PC-9 (cell line): Measurements from ENCODE around the gene HECTD1. TPM values are rescaled to one million over a fixed set of nuclear protein-coding genes. Genes with fewer than 3 reads are reported as not detected.

ENCODE experiments used
- BruUV-seq: library from RNA; stranded (reverse); fragments of 400-500 nt; replicated peaks from 2 replicates; lab custom pipeline; 2021; lab: Mats Ljungman, UMichigan
- CTCF ChIA-PET: fragments of 300-600 bp; sonication (Branson Sonifier 250); formaldehyde crosslinking; loops from one replicate; lab custom pipeline; 2022; ENCODE audit warnings: antibody characterized with exemption; lab: Charles Lee
- POLR2A ChIA-PET: fragments of 300-600 bp; sonication (Branson Sonifier 250); formaldehyde crosslinking; loops from one replicate; lab custom pipeline; 2022; ENCODE audit warnings: antibody characterized with exemption; ENCODE audit not compliant: unreplicated experiment; lab: Charles Lee
- DNase-seq, 2 experiments: peaks; one replicate each; pipeline versions ENCODE4 v3.0.0 to v3.0.0-alpha.2; 2015 to 2022; ENCODE audit warnings: mixed read lengths in 1 of 2
- H2AFZ ChIP-seq: fragments of 200-600 bp; sonication (generic); 2 replicates; pipeline ENCODE4 v1.8.1; 2017; ENCODE audit warnings: antibody characterized with exemption
- H3F3A ChIP-seq: fragments of 200-600 bp; sonication (generic); 2 replicates; pipeline ENCODE4 v1.8.1; 2017; ENCODE audit warnings: antibody characterized with exemption, mild to moderate bottlenecking, low read depth; ENCODE audit not compliant: insufficient read depth
- H3K27ac ChIP-seq: fragments of 200-600 bp; sonication (generic); 2 replicates; pipeline ENCODE4 v1.6.1; 2016; ENCODE audit warnings: mixed run types
- H3K27me3 ChIP-seq: fragments of 200-600 bp; sonication (generic); 2 replicates; pipeline ENCODE4 v1.6.1; 2016; ENCODE audit warnings: low read depth, mixed run types; ENCODE audit not compliant: insufficient read depth
- H3K36me3 ChIP-seq: fragments of 200-600 bp; sonication (generic); 2 replicates; pipeline ENCODE4 v1.6.1; 2016; ENCODE audit warnings: low read depth, mixed run types
- H3K4me1 ChIP-seq: fragments of 200-600 bp; sonication (generic); replicated peaks from 2 replicates; pipeline ENCODE4 v1.6.1; 2016; ENCODE audit warnings: mixed run types; ENCODE audit not compliant: insufficient read depth
- H3K4me2 ChIP-seq: fragments of 200-600 bp; sonication (generic); 2 replicates; pipeline ENCODE4 v1.6.1; 2017; ENCODE audit warnings: mixed run types
- H3K4me3 ChIP-seq: fragments of 200-600 bp; sonication (generic); 2 replicates; pipeline ENCODE4 v1.6.1; 2016; ENCODE audit warnings: mixed run types
- H3K79me2 ChIP-seq: fragments of 200-600 bp; sonication (generic); 2 replicates; pipeline ENCODE4 v1.6.1; 2017; ENCODE audit warnings: low read depth, mixed run types
- H3K9me2 ChIP-seq: fragments of 200-600 bp; sonication (generic); 2 replicates; pipeline ENCODE4 v1.8.1; 2017; ENCODE audit warnings: mild to moderate bottlenecking; ENCODE audit not compliant: insufficient read depth
- H3K9me3 ChIP-seq: fragments of 200-600 bp; sonication (generic); 2 replicates; pipeline ENCODE4 v1.8.1; 2016; ENCODE audit warnings: low read depth; ENCODE audit not compliant: insufficient read depth
- H4K20me1 ChIP-seq: fragments of 200-600 bp; sonication (generic); 2 replicates; pipeline ENCODE4 v1.8.1; 2017; ENCODE audit not compliant: insufficient read depth
- CTCF ChIP-seq: fragments of 200-600 bp; sonication (generic); conservative IDR thresholded peaks from 2 replicates; pipeline ENCODE4 v1.6.1; 2017; ENCODE audit warnings: mixed run types, antibody characterized with exemption, mild to moderate bottlenecking, moderate library complexity
- EZH2 ChIP-seq: fragments of 200-600 bp; sonication (generic); IDR thresholded peaks from 2 replicates; pipeline ENCODE4 v1.8.0; 2017; ENCODE audit warnings: antibody characterized with exemption, low read depth
- intact Hi-C: fragments of 100-400 bp; cut with micrococcal nuclease; formaldehyde crosslinking; loops from one replicate; pipeline ENCODE4 v1.10.0; 2022; ENCODE audit not compliant: unreplicated experiment
- total RNA-seq: library from RNA; stranded (reverse); gene quantifications from 2 replicates; pipeline ENCODE4 v1.2.3, GENCODE V29; 2021

The HECTD1 gene
- total RNA-seq, 1 experiment from 2014 or later, result 93.9 TPM

GRCh38 chr14:31206536-31207286 is 882 bp downstream of the HECTD1 start:
- Histone ChIP-seq H3K4me2 (peak overlapping the region; percentile 96), H3K79me2 (peaks cover 55% of the 10 kb centered on the region), H4K20me1 (peaks cover 6% of the 10 kb centered on the region; the same call in 1 of the 2 replicates), H3K36me3 (0 out of 2 replicates have a peak, but pooled peaks cover 5% of the 10 kb centered on the region), H3K9me2 (no peaks in the 10 kb centered on the region), H3F3A (peaks cover 13% of the 10 kb centered on the region; the same call in 1 of the 2 replicates), H3K27me3 (no peaks in the 10 kb centered on the region), H3K4me3 (peak overlapping the region; percentile 82), H3K27ac (peak overlapping the region; percentile 87), H3K4me1 (peaks cover 28% of the 10 kb centered on the region), H3K9me3 (no peaks in the 10 kb centered on the region), H2AFZ (peak overlapping the region; percentile 84)
- POLR2A ChIA-PET, result interaction anchor here (0.6 to 1.3 kb wide), 2 partner anchors 23 to 56 kb away, joined by 4 to 7 read pairs; no protein-coding TSS in a partner anchor
- peak in 1 of 2 experiments; percentile 20 for DNase-seq
- TF ChIP-seq EZH2 (no peak), CTCF (no peak)
- intact Hi-C loops, result loop anchor here (2.0 kb wide), 1 partner anchor 150 kb away; no protein-coding TSS in a partner anchor
- CTCF ChIA-PET, result interaction anchor here (0.6 kb wide), 1 partner anchor 182 kb away, joined by 3 read pairs; no protein-coding TSS in a partner anchor
- BruUV-seq, result no TSS peak

- TSS peak; percentile 64 for BruUV-seq
- Histone ChIP-seq H3K27me3 (no peaks in the 10 kb centered on the region), H3K4me2 (peak overlapping the region; percentile 96), H3F3A (peaks cover 13% of the 10 kb centered on the region; the same call in 1 of the 2 replicates), H3K4me3 (peak overlapping the region; percentile 82), H3K27ac (peak overlapping the region; percentile 87), H2AFZ (no peak overlapping the region), H3K9me3 (no peaks in the 10 kb centered on the region), H3K36me3 (0 out of 2 replicates have a peak, but pooled peaks cover 5% of the 10 kb centered on the region), H3K79me2 (peaks cover 61% of the 10 kb centered on the region), H3K9me2 (no peaks in the 10 kb centered on the region), H3K4me1 (peaks cover 28% of the 10 kb centered on the region), H4K20me1 (peaks cover 6% of the 10 kb centered on the region; the same call in 1 of the 2 replicates)
- no peak for DNase-seq
- CTCF ChIA-PET, result interaction anchor here (0.6 kb wide), 2 partner anchors 83 to 181 kb away, joined by 3 to 5 read pairs; no protein-coding TSS in a partner anchor
- TF ChIP-seq CTCF, result no peak
- TF ChIP-seq EZH2, result no peak
- intact Hi-C loops, result loop anchor here (2.0 kb wide), 1 partner anchor 151 kb away; no protein-coding TSS in a partner anchor
- POLR2A ChIA-PET, result interaction anchor here (0.6 to 0.7 kb wide), 3 partner anchors 55 to 269 kb away, joined by 4 to 12 read pairs (median 4); no protein-coding TSS in a partner anchor
These were observed 1.7 kb downstream of the HECTD1 start for GRCh38 chr14:31205681-31206535.
